ENCODE results near the gene CCDC6. TPM values are rescaled to one million over a fixed set of nuclear protein-coding genes. Genes with fewer than 3 reads are reported as not detected.

CCDC6 gene
- 13.5 and 21.4 TPM in 2 replicates for total RNA-seq

GRCh38 chr10:59906417-59907202, at the start of gene CCDC6:
Gene CCDC6, minus strand, starts transcription at chr10:59906556. Its CDS starts 132 bp downstream, at chr10:59906424.

GRCh38 chr10:59753267-59753666, 153.1 kb downstream of the CCDC6 start, which contains the start of gene MRLN:
Gene MRLN, minus strand, starts transcription at chr10:59753455.

Other genes with a start within 250 kb of the CCDC6 start
- gene SLC16A9, start 196.7 kb downstream of the CCDC6 start, total RNA-seq: 0.26 and 0.32 TPM in 2 replicates
- gene MRLN, start 153.1 kb downstream of the CCDC6 start, total RNA-seq: not detected in 2 replicates

Data from bronchial smooth muscle cell (primary cell).